Ishikawa (cell line): ENCODE results near the gene HS2ST1.

Source experiments
- CEBPB ChIP-seq: IDR thresholded peaks from 2 replicates; pipeline ENCODE4 v1.6.1; 2012
- ZBTB7A ChIP-seq: IDR thresholded peaks from 2 replicates; pipeline ENCODE4 v1.6.1; 2012; ENCODE audit warnings: low read depth
- TF ChIP-seq, protein P1 (sequence below): IDR thresholded peaks from 2 replicates; pipeline ENCODE4 v1.6.1; 2012; ENCODE audit warnings: low read depth, mild to moderate bottlenecking

DNA sequence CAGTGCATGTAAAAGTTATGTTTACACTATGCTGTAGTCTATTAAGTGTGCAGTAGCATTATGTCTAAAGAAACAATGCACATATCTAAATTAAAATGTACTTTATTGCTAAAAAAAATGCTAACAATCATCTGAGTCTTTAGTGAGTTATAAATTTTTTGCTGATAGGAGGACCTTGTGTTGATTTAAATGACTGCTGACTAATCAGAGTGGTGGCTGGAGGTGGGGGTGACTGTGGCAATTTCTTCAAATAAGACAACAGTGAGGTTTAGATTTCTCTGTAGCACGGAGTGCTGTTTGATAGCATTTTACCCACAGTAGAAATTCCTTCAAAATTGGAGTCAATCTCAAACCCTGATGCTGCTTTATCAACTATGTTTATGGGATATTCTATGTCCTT, 37.0 kb downstream of the HS2ST1 start:
- TF ChIP-seq ZBTB7A (no peak), CEBPB (no peak)
- TF ChIP-seq, protein P1, sequence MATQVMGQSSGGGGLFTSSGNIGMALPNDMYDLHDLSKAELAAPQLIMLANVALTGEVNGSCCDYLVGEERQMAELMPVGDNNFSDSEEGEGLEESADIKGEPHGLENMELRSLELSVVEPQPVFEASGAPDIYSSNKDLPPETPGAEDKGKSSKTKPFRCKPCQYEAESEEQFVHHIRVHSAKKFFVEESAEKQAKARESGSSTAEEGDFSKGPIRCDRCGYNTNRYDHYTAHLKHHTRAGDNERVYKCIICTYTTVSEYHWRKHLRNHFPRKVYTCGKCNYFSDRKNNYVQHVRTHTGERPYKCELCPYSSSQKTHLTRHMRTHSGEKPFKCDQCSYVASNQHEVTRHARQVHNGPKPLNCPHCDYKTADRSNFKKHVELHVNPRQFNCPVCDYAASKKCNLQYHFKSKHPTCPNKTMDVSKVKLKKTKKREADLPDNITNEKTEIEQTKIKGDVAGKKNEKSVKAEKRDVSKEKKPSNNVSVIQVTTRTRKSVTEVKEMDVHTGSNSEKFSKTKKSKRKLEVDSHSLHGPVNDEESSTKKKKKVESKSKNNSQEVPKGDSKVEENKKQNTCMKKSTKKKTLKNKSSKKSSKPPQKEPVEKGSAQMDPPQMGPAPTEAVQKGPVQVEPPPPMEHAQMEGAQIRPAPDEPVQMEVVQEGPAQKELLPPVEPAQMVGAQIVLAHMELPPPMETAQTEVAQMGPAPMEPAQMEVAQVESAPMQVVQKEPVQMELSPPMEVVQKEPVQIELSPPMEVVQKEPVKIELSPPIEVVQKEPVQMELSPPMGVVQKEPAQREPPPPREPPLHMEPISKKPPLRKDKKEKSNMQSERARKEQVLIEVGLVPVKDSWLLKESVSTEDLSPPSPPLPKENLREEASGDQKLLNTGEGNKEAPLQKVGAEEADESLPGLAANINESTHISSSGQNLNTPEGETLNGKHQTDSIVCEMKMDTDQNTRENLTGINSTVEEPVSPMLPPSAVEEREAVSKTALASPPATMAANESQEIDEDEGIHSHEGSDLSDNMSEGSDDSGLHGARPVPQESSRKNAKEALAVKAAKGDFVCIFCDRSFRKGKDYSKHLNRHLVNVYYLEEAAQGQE = no peak
